ENCODE measurements around the gene P3H2. TPM values are rescaled to one million over a fixed set of nuclear protein-coding genes. Genes with fewer than 3 reads are reported as not detected.

Gene P3H2
- total RNA-seq, 2 donors from 2014 or later: 285 to 322 TPM

DNA sequence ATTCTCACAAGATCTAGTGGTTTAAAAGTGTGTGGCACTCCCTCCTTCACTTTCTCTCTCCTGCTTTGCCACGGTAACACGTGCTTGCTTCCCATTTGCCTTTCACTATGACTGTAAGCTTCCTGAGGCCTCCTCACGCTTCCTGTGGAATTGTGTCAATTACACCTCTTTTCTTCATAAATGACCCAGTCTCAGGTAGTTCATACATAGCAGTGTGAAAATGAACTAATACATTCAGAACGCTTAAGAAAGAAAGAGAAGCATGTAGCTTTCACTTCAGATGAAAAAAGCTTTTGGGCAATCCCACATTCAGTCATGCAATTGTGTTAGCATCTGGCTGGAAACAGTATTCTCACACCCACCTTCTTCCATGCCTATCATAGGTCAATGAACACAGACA, 24.4 kb downstream of the P3H2 start:
- Histone ChIP-seq H3K4me3 (ENCODE audit: low read length) (peak overlapping the region; percentile 4), H3K9ac (ENCODE audit: extremely low read depth, low read length, poor library complexity, severe bottlenecking) (no peak overlapping the region), H3K27me3 (ENCODE audit: control insufficient read depth, insufficient read depth, low read length, poor library complexity, severe bottlenecking) (no peaks in the 10 kb centered on the region), H3K27ac (ENCODE audit: low read depth, low read length) (no peak overlapping the region), H3K36me3 (ENCODE audit: control insufficient read depth, insufficient read depth, low read length) (peaks cover 85% of the 10 kb centered on the region), H3K4me1 (ENCODE audit: control insufficient read depth, insufficient read depth, low read length) (peaks cover 13% of the 10 kb centered on the region), H3K9me3 (ENCODE audit: control insufficient read depth, low read length) (peaks cover 8% of the 10 kb centered on the region)
- H3K27me3 Mint-ChIP-seq (ENCODE audit: insufficient read depth): no peaks in the 10 kb centered on the region
- peaks cover 48% of the 10 kb centered on the region for H3K36me3 Mint-ChIP-seq (ENCODE audit: low read depth)
- TF ChIP-seq CTCF (conservative IDR thresholded peaks at IDR 0.05): no peak
- H3K9me3 Mint-ChIP-seq: no peaks in the 10 kb centered on the region
- 93 to 96% methylated on average over 3 to 4 of the region's 4 CpGs for WGBS, 2 experiments (ENCODE audit: insufficient coverage in 1 of 2, insufficient read length in 1 of 2)
- H3K27ac Mint-ChIP-seq: no peak overlapping the region
- no peak overlapping the region for H3K4me3 Mint-ChIP-seq
- no peak for DNase-seq
- H3K4me1 Mint-ChIP-seq: peaks cover 48% of the 10 kb centered on the region

GRCh38 chr3:190094160-190094718, 26.5 kb downstream of the P3H2 start:
- no peak for DNase-seq
- H3K27ac ChIP-seq (ENCODE audit: low read depth, low read length): no peak overlapping the region
- peaks cover 42% of the 10 kb centered on the region for H3K4me1 Mint-ChIP-seq
- peaks cover 11% of the 10 kb centered on the region for H3K4me1 ChIP-seq (ENCODE audit: control insufficient read depth, insufficient read depth, low read length)
- H3K4me3 Mint-ChIP-seq: no peak overlapping the region
- peaks cover 2% of the 10 kb centered on the region for H3K9me3 Mint-ChIP-seq
- no peaks in the 10 kb centered on the region for H3K27me3 ChIP-seq (ENCODE audit: control insufficient read depth, insufficient read depth, low read length, poor library complexity, severe bottlenecking)
- H3K4me3 ChIP-seq (ENCODE audit: low read length): peak overlapping the region; percentile 30
- H3K27me3 Mint-ChIP-seq (ENCODE audit: insufficient read depth): no peaks in the 10 kb centered on the region
- H3K9ac ChIP-seq (ENCODE audit: extremely low read depth, low read length, poor library complexity, severe bottlenecking): no peak overlapping the region
- WGBS, 2 experiments (ENCODE audit: insufficient coverage in 1 of 2, insufficient read length in 1 of 2): 71 to 94% methylated on average over 1 of the region's 1 CpG
- H3K36me3 Mint-ChIP-seq (ENCODE audit: low read depth): peaks cover 55% of the 10 kb centered on the region
- no peak overlapping the region for H3K27ac Mint-ChIP-seq
- H3K9me3 ChIP-seq (ENCODE audit: control insufficient read depth, low read length): peaks cover 8% of the 10 kb centered on the region
- H3K36me3 ChIP-seq (ENCODE audit: control insufficient read depth, insufficient read depth, low read length): peaks cover 89% of the 10 kb centered on the region
- no peak for TF ChIP-seq CTCF (conservative IDR thresholded peaks at IDR 0.05)

- no peak overlapping the region for H3K4me3 Mint-ChIP-seq
Observed at GRCh38 chr3:190092250-190092649, 28.4 kb downstream of the P3H2 start.

More at GRCh38 chr3:190092250-190092649, 28.4 kb downstream of the P3H2 start:
- peaks cover 2% of the 10 kb centered on the region for H3K9me3 Mint-ChIP-seq
- 91 to 100% methylated on average over 1 to 2 of the region's 2 CpGs for WGBS, 2 experiments (ENCODE audit: insufficient coverage in 1 of 2, insufficient read length in 1 of 2)
- peaks cover 36% of the 10 kb centered on the region for H3K4me1 Mint-ChIP-seq
- H3K27ac Mint-ChIP-seq: no peak overlapping the region
- Histone ChIP-seq H3K4me3 (ENCODE audit: low read length) (no peak overlapping the region), H3K27ac (ENCODE audit: low read depth, low read length) (no peak overlapping the region), H3K9ac (ENCODE audit: extremely low read depth, low read length, poor library complexity, severe bottlenecking) (no peak overlapping the region), H3K9me3 (ENCODE audit: control insufficient read depth, low read length) (peaks cover 6% of the 10 kb centered on the region), H3K36me3 (ENCODE audit: control insufficient read depth, insufficient read depth, low read length) (peaks cover 90% of the 10 kb centered on the region), H3K4me1 (ENCODE audit: control insufficient read depth, insufficient read depth, low read length) (peaks cover 13% of the 10 kb centered on the region), H3K27me3 (ENCODE audit: control insufficient read depth, insufficient read depth, low read length, poor library complexity, severe bottlenecking) (no peaks in the 10 kb centered on the region)
- peaks cover 59% of the 10 kb centered on the region for H3K36me3 Mint-ChIP-seq (ENCODE audit: low read depth)
- DNase-seq: no peak
- H3K27me3 Mint-ChIP-seq (ENCODE audit: insufficient read depth): no peaks in the 10 kb centered on the region
- no peak for TF ChIP-seq CTCF (conservative IDR thresholded peaks at IDR 0.05)

Measured in endodermal cell (in vitro differentiated cells).